NT2/D1 (cell line): Measurements from ENCODE around the gene UBE2Q1.

Source experiments
- SUZ12 ChIP-seq: IDR thresholded peaks from 2 replicates; pipeline ENCODE4 v1.6.1; 2011; ENCODE audit not compliant: insufficient read length, insufficient read depth; ENCODE audit errors: extremely low read depth
- YY1 ChIP-seq: IDR thresholded peaks from 2 replicates; pipeline ENCODE4 v1.6.1; 2011; ENCODE audit not compliant: insufficient read length, insufficient read depth
- ZNF274 ChIP-seq: IDR thresholded peaks from 2 replicates; pipeline ENCODE4 v1.6.1; 2011; ENCODE audit warnings: mild to moderate bottlenecking, low read depth, low read length

- TF ChIP-seq ZNF274: no peak
- no peak for TF ChIP-seq YY1
- no peak for TF ChIP-seq SUZ12
Measured at GRCh38 chr1:154583773-154584172, 25.3 kb upstream of the UBE2Q1 start.
